H1 (cell line): ENCODE results near the gene ATP6V1B1.

ENCODE experiments used
- ASH2L ChIP-seq: fragments of 200-600, 300-600 bp; sonication (generic); IDR thresholded peaks from one replicate; pipeline ENCODE4 v1.7.1; 2017; ENCODE audit warnings: low read length
- CEBPB ChIP-seq: IDR thresholded peaks from 2 replicates; pipeline ENCODE4 v1.6.1; 2012; ENCODE audit warnings: low read depth, low read length
- CHD2 ChIP-seq: IDR thresholded peaks from 2 replicates; pipeline ENCODE4 v1.6.1; 2012; ENCODE audit warnings: low read length, improper control_type of control experiment
- CTCF ChIP-seq, 3 experiments: IDR thresholded peaks; 1 replicate in 2 of 3; 2 replicates in 1 of 3; pipeline versions ENCODE4 v1.5.1 to v1.6.1; 2011; ENCODE audit warnings: low read length in 3 of 3, mild to moderate bottlenecking in 3 of 3, inconsistent platforms in 2 of 3, low read depth in 1 of 3, moderate library complexity in 1 of 3; ENCODE audit not compliant: insufficient read depth in 1 of 3; ENCODE audit errors: control extremely low read depth in 1 of 3
- EGR1 ChIP-seq: IDR thresholded peaks from 2 replicates; pipeline ENCODE4 v1.6.1; 2011; ENCODE audit warnings: low read depth, low read length, borderline replicate concordance
- POLR2AphosphoS5 ChIP-seq: IDR thresholded peaks from 2 replicates; pipeline ENCODE4 v1.6.1; 2011; ENCODE audit warnings: low read depth, low read length
- TAF1 ChIP-seq: IDR thresholded peaks from 2 replicates; pipeline ENCODE4 v1.6.1; 2011; ENCODE audit warnings: mild to moderate bottlenecking, low read depth, low read length
- TF ChIP-seq, protein P1 (sequence below): IDR thresholded peaks from 2 replicates; pipeline ENCODE4 v1.6.1; 2011; ENCODE audit warnings: low read depth, mild to moderate bottlenecking, low read length; ENCODE audit not compliant: insufficient read depth

DNA sequence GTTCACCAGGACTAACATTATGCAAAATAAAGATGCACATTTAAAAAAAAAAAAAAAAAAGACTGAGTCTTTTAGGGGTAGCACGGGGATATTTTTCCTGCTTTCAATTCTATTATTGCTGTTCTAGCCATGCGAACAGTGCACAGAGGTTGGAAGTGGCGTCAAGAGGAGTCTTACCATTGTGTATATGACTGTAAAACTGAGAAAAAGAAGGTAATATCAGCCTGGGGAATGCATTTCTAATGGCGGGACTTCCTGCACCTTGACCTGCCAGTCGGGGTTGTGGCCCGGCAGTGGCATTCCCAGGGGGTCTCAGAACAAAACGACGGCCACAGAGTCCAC lies 48.5 kb upstream of the ATP6V1B1 start:
- TF ChIP-seq CTCF (IDR thresholded peaks at IDR 0.05; ENCODE audit: control extremely low read depth in 1 of 3, insufficient read depth in 1 of 3, low read depth in 1 of 3, low read length in 3 of 3) (no peak), EGR1 (no peak), CEBPB (no peak), ASH2L (no peak), CHD2 (no peak), POLR2AphosphoS5 (no peak), TAF1 (no peak)
- TF ChIP-seq, protein P1, sequence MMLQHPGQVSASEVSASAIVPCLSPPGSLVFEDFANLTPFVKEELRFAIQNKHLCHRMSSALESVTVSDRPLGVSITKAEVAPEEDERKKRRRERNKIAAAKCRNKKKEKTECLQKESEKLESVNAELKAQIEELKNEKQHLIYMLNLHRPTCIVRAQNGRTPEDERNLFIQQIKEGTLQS = no peak
